HG03135 (cell line): ENCODE data around the gene PRIMA1.

Experiments
- ATAC-seq: cut with Tn5 transposase; IDR thresholded peaks from one replicate; pipeline ENCODE4 v1.9.1; 2021; ENCODE audit warnings: mild to moderate bottlenecking, moderate library complexity; ENCODE audit not compliant: unreplicated experiment

PRIMA1 gene

GRCh38 chr14:93797071-93797470 lies 8.8 kb upstream of the PRIMA1 start:
- no peak for ATAC-seq

GRCh38 chr14:93794756-93795155 lies 6.5 kb upstream of the PRIMA1 start:
- no peak for ATAC-seq

GRCh38 chr14:93793555-93794324 lies 5.5 kb upstream of the PRIMA1 start:
- no peak for ATAC-seq

GRCh38 chr14:93792391-93792790 lies 4.1 kb upstream of the PRIMA1 start:
- ATAC-seq, result no peak

DNA sequence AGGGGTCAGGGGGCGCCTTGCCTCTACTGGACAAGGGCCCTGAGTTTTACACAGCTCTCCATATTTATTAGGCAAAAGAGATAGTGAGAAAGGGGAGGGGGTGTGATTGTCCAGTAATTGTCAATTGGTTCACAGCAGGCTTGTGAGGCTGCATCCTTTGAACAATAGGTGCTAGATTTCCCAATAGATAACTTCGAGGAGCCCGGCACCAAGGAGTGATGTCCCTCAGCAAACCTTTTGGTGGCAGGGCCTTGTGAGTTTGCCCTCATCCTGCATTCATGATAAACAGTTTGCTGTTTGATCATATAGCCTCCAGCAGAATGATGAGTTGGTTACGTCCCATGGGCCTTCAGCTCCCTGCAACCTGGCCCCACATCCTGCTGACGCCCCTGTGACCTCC lies 2.7 kb upstream of the PRIMA1 start:
- ATAC-seq, result no peak

DNA sequence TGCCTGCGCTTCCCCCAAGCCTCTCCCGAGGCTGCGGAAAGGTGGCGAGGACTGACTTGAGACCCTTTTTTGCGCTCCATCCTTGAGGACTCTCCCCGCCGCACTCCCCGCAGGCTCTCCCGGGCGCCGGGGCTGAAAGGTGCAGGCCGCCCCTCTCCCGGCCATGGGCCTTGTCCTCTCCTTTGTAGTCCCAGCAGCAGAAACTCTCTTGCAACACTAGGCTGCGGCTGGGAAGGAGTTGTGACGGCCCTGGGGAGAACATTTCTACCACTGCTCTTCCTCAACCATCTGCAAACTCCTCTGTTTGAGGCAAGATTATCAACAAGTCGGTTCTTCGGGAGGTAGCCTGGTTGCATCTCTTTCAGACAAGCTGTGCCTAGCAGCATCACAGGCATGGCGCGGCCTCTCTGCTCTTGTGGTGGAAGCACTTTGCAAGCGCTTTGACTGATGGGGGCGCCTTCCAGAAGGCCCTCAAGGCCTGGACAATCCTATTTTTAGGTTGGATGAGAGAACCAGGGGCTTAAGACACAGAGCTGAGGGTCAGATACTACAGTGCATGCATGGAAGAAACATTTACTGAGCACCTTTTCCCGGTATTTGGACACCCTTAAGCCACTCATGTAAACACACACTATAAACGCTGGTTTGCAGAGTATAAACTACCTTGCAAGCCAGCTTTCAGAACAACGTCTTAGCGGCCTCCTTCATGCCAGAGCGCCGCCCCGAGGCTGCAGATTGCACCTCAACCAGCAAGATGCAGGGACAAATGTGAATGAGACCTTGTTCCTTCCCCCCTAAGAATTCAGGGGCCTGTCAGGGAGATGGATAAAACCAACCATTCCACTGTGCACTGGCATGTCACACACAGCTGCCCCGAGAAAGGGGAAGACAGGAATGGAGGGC lies 1.2 kb upstream of the PRIMA1 start:
- no peak for ATAC-seq

GRCh38 chr14:93788543-93789227 lies 400 bp upstream of the PRIMA1 start:
- no peak for ATAC-seq

- no peak for ATAC-seq
Observed at GRCh38 chr14:93787465-93788292, 606 bp downstream of the PRIMA1 start.

DNA sequence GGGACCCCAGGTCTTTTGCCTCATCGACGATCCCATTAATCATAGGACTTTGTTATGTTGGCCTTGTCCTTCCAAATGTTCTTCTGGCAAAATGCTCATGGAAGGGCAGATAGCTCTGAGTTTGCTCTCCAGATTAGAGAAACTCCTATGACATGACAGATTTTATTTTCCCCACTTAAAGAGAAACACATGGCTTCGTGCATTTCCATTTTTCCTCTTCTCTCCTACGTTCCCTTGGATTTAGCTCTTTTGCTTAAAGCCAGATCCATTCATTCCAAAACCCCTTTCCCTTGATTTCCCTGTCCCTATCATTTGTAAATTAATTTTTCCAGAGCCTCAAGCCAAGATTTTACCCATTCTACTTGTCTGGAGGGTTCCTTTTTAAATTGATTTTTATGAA lies 2.9 kb downstream of the PRIMA1 start:
- no peak for ATAC-seq

DNA sequence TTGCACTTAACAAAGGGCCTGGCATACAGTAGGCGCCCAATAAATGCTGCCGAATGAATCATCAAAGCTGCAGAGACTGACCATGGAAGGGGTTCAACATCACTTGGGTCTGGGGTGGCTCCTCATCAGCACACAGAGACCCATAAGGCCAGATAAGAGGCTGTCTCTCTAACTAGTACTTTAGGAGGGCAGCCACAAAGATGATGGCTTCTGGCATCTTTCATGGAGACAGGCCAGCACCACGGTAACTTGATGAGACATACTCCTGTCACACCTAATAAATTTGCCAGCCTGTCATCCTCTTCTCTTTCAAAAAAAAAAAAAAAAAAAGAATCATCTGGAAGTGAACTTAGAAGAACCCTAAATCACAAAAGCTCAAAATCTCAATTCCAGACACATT lies 3.4 kb downstream of the PRIMA1 start:
- ATAC-seq, result no peak

DNA sequence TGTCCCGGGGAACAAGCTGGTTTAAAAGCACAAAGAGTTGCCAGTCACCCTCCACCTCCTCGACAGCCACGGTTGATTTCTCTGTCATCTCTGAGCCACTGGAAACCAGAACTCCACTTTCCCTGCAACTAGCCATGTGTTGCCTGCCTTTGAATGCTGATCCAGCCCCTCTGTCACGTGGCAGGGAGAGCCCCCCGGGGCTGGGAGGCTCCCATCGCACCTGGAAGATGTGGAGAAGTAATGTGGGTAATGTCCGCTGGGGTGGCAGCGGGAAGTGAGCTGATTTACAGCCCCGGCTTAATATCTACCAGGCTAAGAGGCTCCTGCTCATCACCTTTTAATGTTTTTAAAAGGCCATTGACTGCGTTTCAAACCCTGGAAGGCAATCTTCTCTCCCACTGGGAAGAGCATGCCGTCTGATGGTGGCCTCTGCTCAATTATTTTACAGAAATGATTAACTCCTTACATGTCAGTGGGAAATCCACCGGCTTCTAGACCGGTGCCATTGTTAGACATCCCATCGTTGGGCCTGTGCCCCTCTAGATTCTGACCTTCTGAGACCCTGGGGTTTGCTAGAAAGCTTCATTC lies 7.4 kb downstream of the PRIMA1 start:
- no peak for ATAC-seq

- ATAC-seq, result no peak
Observed at GRCh38 chr14:93778856-93779629, 9.2 kb downstream of the PRIMA1 start.

- no peak for ATAC-seq
Observed at GRCh38 chr14:93778453-93778852, 9.8 kb downstream of the PRIMA1 start.

- no peak for ATAC-seq
Observed at GRCh38 chr14:93775744-93776143, 12.5 kb downstream of the PRIMA1 start.

- no peak for ATAC-seq
Observed at GRCh38 chr14:93775158-93775557, 13.1 kb downstream of the PRIMA1 start.

DNA sequence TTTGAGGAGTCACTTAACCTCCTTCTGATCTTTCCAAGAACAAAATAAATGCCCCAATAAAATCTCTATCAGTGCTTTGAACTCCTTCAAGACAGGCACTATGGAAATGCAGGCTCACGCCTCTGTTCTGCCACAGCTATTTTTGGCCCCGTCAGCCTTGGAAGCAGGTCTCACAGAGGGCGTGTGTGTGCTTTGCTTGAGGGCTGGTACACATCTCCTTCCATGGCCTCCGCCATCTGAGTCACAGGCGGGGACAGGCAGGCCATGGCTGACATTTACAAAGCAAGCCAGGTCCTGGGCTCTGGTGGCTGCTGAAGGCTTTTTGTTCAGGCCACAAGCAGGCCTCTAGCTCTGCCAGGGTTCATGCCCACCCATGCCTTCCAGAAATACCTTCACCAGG lies 16.0 kb downstream of the PRIMA1 start:
- no peak for ATAC-seq

DNA sequence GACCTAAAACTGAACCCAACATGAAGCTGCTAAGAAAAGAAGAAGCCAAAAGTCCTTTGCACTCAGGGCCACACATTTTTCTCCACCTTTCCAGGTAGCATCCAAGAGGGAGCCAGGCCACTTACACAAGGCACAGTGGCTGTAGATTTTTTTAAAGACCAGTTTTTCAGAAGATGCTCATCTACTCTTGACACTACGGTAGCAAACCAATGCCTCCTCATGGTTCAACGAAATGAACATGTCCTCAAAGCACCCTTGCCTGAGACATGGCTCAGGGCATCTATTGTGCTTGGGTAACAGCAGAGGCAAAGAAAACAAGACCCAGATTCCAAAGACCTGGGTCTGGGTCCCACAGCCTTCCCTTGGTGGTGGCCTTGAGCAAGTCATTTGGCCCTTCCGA lies 22.3 kb downstream of the PRIMA1 start:
- ATAC-seq, result no peak

GRCh38 chr14:93765155-93765554 lies 23.1 kb downstream of the PRIMA1 start:
- no peak for ATAC-seq

DNA sequence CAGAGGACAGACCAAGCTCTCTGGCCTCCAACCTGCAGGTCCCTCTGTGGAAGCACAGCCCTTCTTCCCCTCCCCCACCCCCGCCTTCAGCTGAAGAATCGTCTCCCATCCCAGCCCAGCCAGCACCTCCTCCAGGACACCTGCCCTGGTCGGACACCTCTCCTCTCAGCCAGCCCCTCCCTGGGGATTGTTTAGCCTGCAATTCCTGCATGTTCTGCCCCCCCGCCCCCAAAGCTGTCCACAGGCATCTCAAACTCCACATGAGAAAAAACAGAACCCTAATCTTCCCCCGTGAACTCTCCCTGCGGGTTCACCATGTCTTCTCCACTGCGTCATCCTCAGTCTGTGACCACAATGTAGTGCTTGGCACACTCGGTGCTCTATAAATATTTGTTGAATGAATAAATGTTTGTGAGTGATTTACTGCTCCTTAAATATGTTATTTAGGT lies 24.1 kb downstream of the PRIMA1 start:
- no peak for ATAC-seq
